GM18868 (cell line): Measurements from ENCODE around the gene SPIB.

ENCODE experiments used
- ATAC-seq: cut with Tn5 transposase; IDR thresholded peaks from one replicate; pipeline ENCODE4 v1.9.1; 2021; ENCODE audit warnings: mild to moderate bottlenecking, moderate library complexity; ENCODE audit not compliant: unreplicated experiment

Gene SPIB

GRCh38 chr19:50417111-50418081, 1.3 kb upstream of the SPIB start:
- no peak for ATAC-seq

GRCh38 chr19:50419022-50419579, 363 bp downstream of the SPIB start:
- no peak for ATAC-seq

- no peak for ATAC-seq
Measured at GRCh38 chr19:50419580-50420035, 870 bp downstream of the SPIB start.

- no peak for ATAC-seq
Measured at GRCh38 chr19:50420127-50420526, 1.4 kb downstream of the SPIB start.

- ATAC-seq: no peak
Measured at GRCh38 chr19:50420808-50421207, 2.1 kb downstream of the SPIB start.

GRCh38 chr19:50422397-50423278, 3.9 kb downstream of the SPIB start:
- ATAC-seq: no peak

GRCh38 chr19:50423279-50424113, 4.8 kb downstream of the SPIB start:
- no peak for ATAC-seq

GRCh38 chr19:50425581-50425980, 6.8 kb downstream of the SPIB start:
- ATAC-seq: no peak

GRCh38 chr19:50427318-50427925, 8.7 kb downstream of the SPIB start:
- ATAC-seq: no peak

- no peak for ATAC-seq
Measured at GRCh38 chr19:50427997-50428425, 9.3 kb downstream of the SPIB start.

- no peak for ATAC-seq
Measured at GRCh38 chr19:50428772-50429463, 10.2 kb downstream of the SPIB start.

- ATAC-seq: no peak
Measured at GRCh38 chr19:50430888-50431342, 12.2 kb downstream of the SPIB start.

GRCh38 chr19:50431343-50432220, 12.8 kb downstream of the SPIB start:
- ATAC-seq: peak; percentile 75

- ATAC-seq: no peak
Measured at GRCh38 chr19:50432221-50433028, 13.7 kb downstream of the SPIB start, which contains the start of gene MYBPC2. MYBPC2 (plus strand) TSS chr19:50432892; CDS start chr19:50432954, 62 bp downstream.

- ATAC-seq: no peak
Measured at GRCh38 chr19:50433201-50434180, 14.8 kb downstream of the SPIB start.

- no peak for ATAC-seq
Measured at GRCh38 chr19:50434525-50434924, 15.8 kb downstream of the SPIB start.
